HepG2 (cell line): ENCODE data around the gene TBC1D5. TPM values are rescaled to one million over a fixed set of nuclear protein-coding genes. Genes with fewer than 3 reads are reported as not detected.

ENCODE experiments used
- ATAC-seq: fragments of 200-7000 bp; cut with Tn5 transposase; 3 replicates; pipeline ENCODE4 v1.9.1; 2020; ENCODE audit warnings: mild to moderate bottlenecking, moderate library complexity
- BruUV-seq: library from RNA; stranded (reverse); fragments of 400-500 nt; replicated peaks from 2 replicates; lab custom pipeline; 2021; lab: Mats Ljungman, UMichigan
- CTCF ChIA-PET: fragments of 300-600 bp; formaldehyde crosslinking; extraction: SDS; loops from one replicate; lab custom pipeline; 2021; ENCODE audit warnings: low total read pairs, inconsistent platforms, low intra/inter-chr PET ratio; lab: Yijun Ruan, JAX
- POLR2A ChIA-PET: fragments of 350-600 bp; sonication (Branson Sonifier 250); formaldehyde crosslinking; loops from one replicate; lab custom pipeline; 2020; ENCODE audit warnings: antibody characterized with exemption, inconsistent platforms; lab: Yijun Ruan, JAX
- DNase-seq: peaks from one replicate; pipeline ENCODE4 v3.0.0-alpha.2; 2015; ENCODE audit warnings: low spot score
- FAIRE-seq: peaks from 3 replicates; lab custom pipeline; 2011; peaks lifted over from hg19 to GRCh38; lab: Jason Lieb, UNC
- H2AFZ ChIP-seq: one replicate; pipeline ENCODE4 v1.6.1; 2011; ENCODE audit warnings: low read length, inconsistent platforms
- H3K27ac ChIP-seq: fragments of 300-600 bp; 3 replicates; pipeline ENCODE4 v1.8.0; 2011; ENCODE audit warnings: mixed run types, mild to moderate bottlenecking, mixed read lengths, low read length, inconsistent platforms; ENCODE audit not compliant: insufficient read depth; ENCODE audit errors: extremely low read length
- H3K27me3 ChIP-seq, 2 experiments: fragments of 200-600 bp in 1 of 2; 2 replicates in 1 of 2; 3 replicates in 1 of 2; pipeline versions ENCODE4 v1.6.0 to v1.8.0; 2011; ENCODE audit warnings: low read length in 2 of 2, mild to moderate bottlenecking in 2 of 2, moderate library complexity in 2 of 2, inconsistent platforms in 1 of 2; ENCODE audit not compliant: insufficient read depth in 2 of 2, control insufficient read depth in 1 of 2
- H3K36me3 ChIP-seq, 2 experiments: fragments of 200-600 bp in 1 of 2; replicated peaks in 1 of 2; 2 replicates in 1 of 2; 3 replicates in 1 of 2; pipeline versions ENCODE4 v1.5.1 to v1.8.0; 2011; ENCODE audit warnings: low read length in 2 of 2, inconsistent platforms in 1 of 2; ENCODE audit not compliant: insufficient read depth in 2 of 2, control insufficient read depth in 1 of 2
- H3K4me1 ChIP-seq: 2 replicates; pipeline ENCODE4 v1.5.1; 2012; ENCODE audit warnings: low read length, inconsistent platforms; ENCODE audit not compliant: insufficient read depth
- H3K4me2 ChIP-seq: 2 replicates; pipeline ENCODE4 v1.6.0; 2011; ENCODE audit warnings: low read depth, low read length, inconsistent platforms
- H3K4me3 ChIP-seq, 3 experiments: fragments of 200-600 bp in 1 of 3; sonication (generic), shearing (Covaris generic) in 1 of 3; replicated peaks in 1 of 3; 2 replicates each; pipeline ENCODE4 v1.5.1; 2011 to 2016; ENCODE audit warnings: low read length in 3 of 3, inconsistent platforms in 2 of 3, low read depth in 2 of 3, mild to moderate bottlenecking in 2 of 3, control low read depth in 1 of 3, mixed read lengths in 1 of 3; ENCODE audit not compliant: insufficient read depth in 1 of 3
- H3K79me2 ChIP-seq: one replicate; pipeline ENCODE4 v1.6.1; 2011; ENCODE audit warnings: low read length, inconsistent platforms; ENCODE audit not compliant: insufficient read depth
- H3K9ac ChIP-seq: 2 replicates; pipeline ENCODE4 v1.6.0; 2011; ENCODE audit warnings: mild to moderate bottlenecking, low read depth, low read length, inconsistent platforms; ENCODE audit not compliant: insufficient read depth
- H3K9me3 ChIP-seq: 2 replicates; pipeline ENCODE4 v1.5.1; 2012; ENCODE audit warnings: mild to moderate bottlenecking, low read length
- H4K20me1 ChIP-seq: 2 replicates; pipeline ENCODE4 v1.6.0; 2011; ENCODE audit warnings: inconsistent platforms, mild to moderate bottlenecking, low read length, moderate library complexity; ENCODE audit not compliant: insufficient read depth
- CCDC6 ChIP-seq: sonication (generic); formaldehyde crosslinking; IDR thresholded peaks from 2 replicates; pipeline ENCODE4 v1.8.1; 2022; ENCODE audit warnings: mild to moderate bottlenecking, missing genetic modification reagents, moderate library complexity
- RCOR2 ChIP-seq: IDR thresholded peaks from 2 replicates; pipeline ENCODE4 v1.6.1; 2016; ENCODE audit warnings: missing biosample characterization, missing genetic modification reagents
- REL ChIP-seq: sonication (generic); formaldehyde crosslinking; conservative IDR thresholded peaks from 2 replicates; pipeline ENCODE4 v1.8.0; 2022; ENCODE audit warnings: mild to moderate bottlenecking, missing genetic modification reagents, moderate library complexity
- SOX13 ChIP-seq, 3 experiments: fragments of 450-650 bp in 1 of 3; sonication (generic) in 1 of 3; formaldehyde crosslinking in 1 of 3; IDR thresholded peaks in 2 of 3; conservative IDR thresholded peaks in 1 of 3; 2 replicates each; pipeline versions ENCODE4 v1.5.0 to v1.6.1; 2016 to 2020; ENCODE audit warnings: antibody characterized with exemption in 1 of 3, mild to moderate bottlenecking in 1 of 3, missing compliant biosample characterization in 1 of 3, missing genetic modification reagents in 1 of 3, moderate library complexity in 1 of 3
- ZNF207 ChIP-seq: fragments of 450-650 bp; IDR thresholded peaks from 2 replicates; pipeline ENCODE4 v1.6.1; 2016; ENCODE audit warnings: antibody characterized with exemption, borderline replicate concordance
- ZNF530 ChIP-seq: sonication (generic); formaldehyde crosslinking; IDR thresholded peaks from 2 replicates; pipeline ENCODE4 v1.5.0; 2020; ENCODE audit warnings: low read depth, mild to moderate bottlenecking, missing genetic modification reagents
- ZNF761 ChIP-seq: sonication (generic); formaldehyde crosslinking; conservative IDR thresholded peaks from 2 replicates; pipeline ENCODE4 v1.4.0; 2020; ENCODE audit warnings: mild to moderate bottlenecking, missing genetic modification reagents
- WGBS: methylation state at CpG from one replicate; pipeline ENCODE4 v1.1.6; 2017; ENCODE audit warnings: low lambda C conversion rate; 5-methylcytosine and 5-hydroxymethylcytosine counted together
- in situ Hi-C: cut with HindIII; loops from 2 replicates; pipeline ENCODE4 v1.10.0; 2017; ENCODE audit warnings: low pct_unique_long_range_greater_than_20kb; ENCODE audit not compliant: extremely low pct_ligation_motif_present
- intact Hi-C: fragments of 100-400 bp; cut with micrococcal nuclease; formaldehyde crosslinking; loops from one replicate; pipeline ENCODE4 v1.10.0; 2022; ENCODE audit not compliant: unreplicated experiment
- polyA plus RNA-seq, 8 experiments: library from polyadenylated mRNA; depleted of rRNA in 3 of 8; stranded (reverse) in 7 of 8; unstranded in 1 of 8; fragments of >200 nt; fragmentation: Illumina TruSeq in 4 of 8; extraction: Trizol in 4 of 8; gene quantifications; 2 replicates each; pipeline versions ENCODE4 v1.2.1 to v1.2.3, GENCODE V29; 2011 to 2016; ENCODE audit warnings: low read depth in 4 of 8, missing spikeins in 1 of 8, mixed read lengths in 1 of 8; ENCODE audit not compliant: insufficient read depth in 1 of 8
- total RNA-seq, 5 experiments: library from RNA; depleted of rRNA; stranded (reverse); fragments of >200 nt; fragmentation: Illumina TruSeq; extraction: Trizol; gene quantifications; 2 replicates each; pipeline ENCODE4 v1.2.3, GENCODE V29; 2016; ENCODE audit warnings: low read depth in 1 of 5
- TF ChIP-seq, protein P1 (sequence below): IDR thresholded peaks from 2 replicates; pipeline ENCODE4 v1.6.1; 2016; ENCODE audit warnings: missing biosample characterization, missing genetic modification reagents, low read depth
- TF ChIP-seq, protein P2 (sequence below): sonication (generic); formaldehyde crosslinking; IDR thresholded peaks from 2 replicates; pipeline ENCODE4 v1.4.0; 2020; ENCODE audit warnings: missing genetic modification reagents, borderline replicate concordance
- TF ChIP-seq, protein P3 (sequence below): sonication (generic); formaldehyde crosslinking; IDR thresholded peaks from 2 replicates; pipeline ENCODE4 v1.4.0; 2020; ENCODE audit warnings: mild to moderate bottlenecking, missing genetic modification reagents

Gene TBC1D5
- total and polyA plus RNA-seq, 2 of the 13 experiments (the other 11 are each of a cell fraction or from before 2014, with no cell fraction given): 19.2 to 33.3 TPM

DNA sequence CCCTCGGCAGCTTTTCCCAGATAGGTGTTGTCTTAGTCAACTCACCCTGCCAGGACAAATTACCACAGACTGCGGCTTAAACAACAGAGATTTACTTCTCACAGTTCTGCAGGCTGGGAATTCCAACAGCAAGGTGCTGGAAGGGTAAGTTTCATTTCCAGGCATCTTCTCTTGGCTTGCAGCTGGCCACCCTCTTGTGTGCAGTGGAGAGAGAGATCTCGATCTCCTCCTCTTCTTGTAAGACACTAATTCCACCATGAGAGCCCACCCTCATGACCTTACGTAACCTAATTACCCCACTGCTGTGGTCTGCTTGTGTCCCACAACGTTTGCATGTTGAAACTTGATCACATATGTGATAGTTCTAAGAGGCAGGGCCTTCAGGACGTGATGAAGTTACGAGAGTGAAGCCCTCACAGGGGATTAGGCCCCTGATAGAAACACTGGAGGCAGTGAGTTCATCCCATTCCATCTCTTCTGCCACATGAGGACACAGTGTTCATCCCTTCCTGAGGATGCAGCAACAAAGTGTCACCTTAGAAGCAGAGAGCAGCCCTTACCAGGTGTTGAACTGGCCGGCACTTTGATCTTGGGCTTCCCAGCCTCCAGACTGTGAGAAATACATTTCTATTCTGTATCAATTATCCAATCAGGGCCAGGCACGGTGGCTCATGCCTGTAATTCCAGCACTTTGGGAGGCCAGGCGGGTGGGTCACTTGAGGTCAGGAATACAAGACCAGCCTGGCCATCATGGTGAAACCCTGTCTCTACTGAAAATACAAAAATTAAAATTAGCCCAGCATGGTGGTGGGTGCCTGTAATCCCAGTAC, 609.9 kb downstream of the TBC1D5 start:
- intact Hi-C loops: no loop called here
- H3K27me3 ChIP-seq: 0 out of 5 replicates have a peak, but pooled peaks cover 0 to 6% of the 10 kb centered on the region in 2 experiments
- H3K27ac ChIP-seq: no peak overlapping the region
- no peaks in the 10 kb centered on the region for H3K36me3 ChIP-seq
- DNase-seq: no peak
- in situ Hi-C loops: no loop called here
- H3K4me2 ChIP-seq: no peak overlapping the region
- BruUV-seq: no TSS peak
- no peak overlapping the region for H2AFZ ChIP-seq
- no peak for FAIRE-seq
- no peak for TF ChIP-seq ZNF530
- no peak for TF ChIP-seq ZNF761 (CRISPR knock-in tag)
- no peak for TF ChIP-seq RCOR2 (CRISPR knock-in tag)
- no peak for TF ChIP-seq REL (CRISPR knock-in tag)
- no peaks in the 10 kb centered on the region for H3K4me1 ChIP-seq
- CTCF ChIA-PET: no interaction called here
- no peak for ATAC-seq
- no peak overlapping the region for H3K4me3 ChIP-seq
- no peak overlapping the region for H3K9ac ChIP-seq
- 23% methylated on average over 10 of the region's 10 CpGs for WGBS
- no peaks in the 10 kb centered on the region for H4K20me1 ChIP-seq
- H3K79me2 ChIP-seq: no peaks in the 10 kb centered on the region
- H3K9me3 ChIP-seq: no peaks in the 10 kb centered on the region
- POLR2A ChIA-PET: no interaction called here

DNA sequence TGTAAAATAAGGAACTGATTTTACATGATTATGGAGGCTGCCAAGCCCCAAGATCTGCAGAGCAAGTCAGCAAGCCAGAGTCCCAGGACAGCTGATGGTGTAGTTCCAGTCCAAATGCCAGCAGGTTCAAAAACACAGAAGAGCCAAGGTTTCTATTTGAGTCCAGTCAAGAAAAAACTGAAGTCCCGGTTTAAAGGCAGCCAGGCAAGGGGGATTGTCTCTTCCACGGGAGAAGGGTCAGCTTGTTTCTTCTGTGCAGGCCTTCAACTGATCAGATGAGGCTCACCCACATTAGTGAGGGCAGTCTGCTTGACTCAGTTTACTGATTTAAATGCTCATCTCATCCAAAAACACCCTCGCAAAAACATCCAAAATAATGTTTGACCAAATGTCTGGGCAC, 611.5 kb downstream of the TBC1D5 start:
- DNase-seq (no peak), FAIRE-seq (no peak), ATAC-seq (no peak)
- intact Hi-C loops (no loop called here), in situ Hi-C loops (no loop called here)
- Histone ChIP-seq H2AFZ (no peak overlapping the region), H3K4me1 (no peaks in the 10 kb centered on the region), H3K27ac (no peak overlapping the region), H3K4me2 (no peak overlapping the region), H3K4me3 (no peak overlapping the region), H3K79me2 (no peaks in the 10 kb centered on the region), H3K27me3 (0 out of 5 replicates have a peak, but pooled peaks cover 0 to 4% of the 10 kb centered on the region in 2 experiments), H3K9ac (no peak overlapping the region), H3K9me3 (no peaks in the 10 kb centered on the region), H3K36me3 (no peaks in the 10 kb centered on the region), H4K20me1 (no peaks in the 10 kb centered on the region)
- POLR2A ChIA-PET: no interaction called here
- CTCF ChIA-PET: no interaction called here
- WGBS: 19% methylated on average over 3 of the region's 3 CpGs
- BruUV-seq: no TSS peak
- TF ChIP-seq, protein P1, sequence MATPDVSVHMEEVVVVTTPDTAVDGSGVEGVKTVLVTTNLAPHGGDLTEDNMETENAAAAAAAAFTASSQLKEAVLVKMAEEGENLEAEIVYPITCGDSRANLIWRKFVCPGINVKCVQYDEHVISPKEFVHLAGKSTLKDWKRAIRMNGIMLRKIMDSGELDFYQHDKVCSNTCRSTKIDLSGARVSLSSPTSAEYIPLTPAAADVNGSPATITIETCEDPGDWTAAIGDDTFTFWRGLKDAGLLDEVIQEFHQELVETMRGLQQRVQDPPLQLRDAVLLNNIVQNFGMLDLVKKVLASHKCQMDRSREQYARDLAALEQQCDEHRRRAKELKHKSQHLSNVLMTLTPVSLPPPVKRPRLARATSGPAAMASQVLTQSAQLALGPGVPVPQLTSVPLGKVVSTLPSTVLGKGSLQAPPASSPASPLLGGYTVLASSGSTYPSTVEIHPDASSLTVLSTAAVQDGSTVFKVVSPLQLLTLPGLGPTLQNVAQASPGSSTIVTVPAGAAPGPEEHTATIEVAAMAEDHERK (CRISPR knock-in tag): no peak
- TF ChIP-seq, protein P2, sequence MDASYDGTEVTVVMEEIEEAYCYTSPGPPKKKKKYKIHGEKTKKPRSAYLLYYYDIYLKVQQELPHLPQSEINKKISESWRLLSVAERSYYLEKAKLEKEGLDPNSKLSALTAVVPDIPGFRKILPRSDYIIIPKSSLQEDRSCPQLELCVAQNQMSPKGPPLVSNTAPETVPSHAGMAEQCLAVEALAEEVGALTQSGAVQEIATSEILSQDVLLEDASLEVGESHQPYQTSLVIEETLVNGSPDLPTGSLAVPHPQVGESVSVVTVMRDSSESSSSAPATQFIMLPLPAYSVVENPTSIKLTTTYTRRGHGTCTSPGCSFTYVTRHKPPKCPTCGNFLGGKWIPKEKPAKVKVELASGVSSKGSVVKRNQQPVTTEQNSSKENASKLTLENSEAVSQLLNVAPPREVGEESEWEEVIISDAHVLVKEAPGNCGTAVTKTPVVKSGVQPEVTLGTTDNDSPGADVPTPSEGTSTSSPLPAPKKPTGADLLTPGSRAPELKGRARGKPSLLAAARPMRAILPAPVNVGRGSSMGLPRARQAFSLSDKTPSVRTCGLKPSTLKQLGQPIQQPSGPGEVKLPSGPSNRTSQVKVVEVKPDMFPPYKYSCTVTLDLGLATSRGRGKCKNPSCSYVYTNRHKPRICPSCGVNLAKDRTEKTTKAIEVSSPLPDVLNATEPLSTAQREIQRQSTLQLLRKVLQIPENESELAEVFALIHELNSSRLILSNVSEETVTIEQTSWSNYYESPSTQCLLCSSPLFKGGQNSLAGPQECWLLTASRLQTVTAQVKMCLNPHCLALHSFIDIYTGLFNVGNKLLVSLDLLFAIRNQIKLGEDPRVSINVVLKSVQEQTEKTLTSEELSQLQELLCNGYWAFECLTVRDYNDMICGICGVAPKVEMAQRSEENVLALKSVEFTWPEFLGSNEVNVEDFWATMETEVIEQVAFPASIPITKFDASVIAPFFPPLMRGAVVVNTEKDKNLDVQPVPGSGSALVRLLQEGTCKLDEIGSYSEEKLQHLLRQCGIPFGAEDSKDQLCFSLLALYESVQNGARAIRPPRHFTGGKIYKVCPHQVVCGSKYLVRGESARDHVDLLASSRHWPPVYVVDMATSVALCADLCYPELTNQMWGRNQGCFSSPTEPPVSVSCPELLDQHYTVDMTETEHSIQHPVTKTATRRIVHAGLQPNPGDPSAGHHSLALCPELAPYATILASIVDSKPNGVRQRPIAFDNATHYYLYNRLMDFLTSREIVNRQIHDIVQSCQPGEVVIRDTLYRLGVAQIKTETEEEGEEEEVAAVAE (CRISPR knock-in tag): no peak
- TF ChIP-seq SOX13 (IDR thresholded peaks at IDR 0.05) (no peak), SOX13 (CRISPR knock-in tag; conservative IDR thresholded peaks at IDR 0.05 in 1 of 2, IDR thresholded peaks at IDR 0.05 in 1 of 2) (no peak), ZNF207 (no peak), CCDC6 (CRISPR knock-in tag) (no peak)
- TF ChIP-seq, protein P3, sequence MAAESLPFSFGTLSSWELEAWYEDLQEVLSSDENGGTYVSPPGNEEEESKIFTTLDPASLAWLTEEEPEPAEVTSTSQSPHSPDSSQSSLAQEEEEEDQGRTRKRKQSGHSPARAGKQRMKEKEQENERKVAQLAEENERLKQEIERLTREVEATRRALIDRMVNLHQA (CRISPR knock-in tag): no peak
